BE2C (cell line): Measurements from ENCODE around the gene CSF1.

Experiments
- DNase-seq: peaks from one replicate; pipeline ENCODE4 v3.0.0-alpha.2; 2020
- H3K27me3 ChIP-seq: fragments of 250-450 bp; sonication (Bioruptor Pico); 2 replicates; pipeline ENCODE4 v1.5.1; 2020; ENCODE audit warnings: mild to moderate bottlenecking
- H3K36me3 ChIP-seq: fragments of 250-450 bp; sonication (Bioruptor Pico); 2 replicates; pipeline ENCODE4 v1.5.1; 2020; ENCODE audit warnings: mild to moderate bottlenecking
- H3K4me1 ChIP-seq: fragments of 250-450 bp; sonication (Bioruptor Pico); 2 replicates; pipeline ENCODE4 v1.5.1; 2020
- H3K4me3 ChIP-seq: 2 replicates; pipeline ENCODE4 v1.5.1; 2011; ENCODE audit warnings: low read depth, low read length
- H3K9me3 ChIP-seq: fragments of 250-450 bp; sonication (Bioruptor Pico); 2 replicates; pipeline ENCODE4 v1.5.1; 2020
- TF ChIP-seq, protein P1 (sequence below): IDR thresholded peaks from 2 replicates; pipeline ENCODE4 v1.5.1; 2012; ENCODE audit warnings: mild to moderate bottlenecking, low read depth, low read length

The CSF1 gene

DNA sequence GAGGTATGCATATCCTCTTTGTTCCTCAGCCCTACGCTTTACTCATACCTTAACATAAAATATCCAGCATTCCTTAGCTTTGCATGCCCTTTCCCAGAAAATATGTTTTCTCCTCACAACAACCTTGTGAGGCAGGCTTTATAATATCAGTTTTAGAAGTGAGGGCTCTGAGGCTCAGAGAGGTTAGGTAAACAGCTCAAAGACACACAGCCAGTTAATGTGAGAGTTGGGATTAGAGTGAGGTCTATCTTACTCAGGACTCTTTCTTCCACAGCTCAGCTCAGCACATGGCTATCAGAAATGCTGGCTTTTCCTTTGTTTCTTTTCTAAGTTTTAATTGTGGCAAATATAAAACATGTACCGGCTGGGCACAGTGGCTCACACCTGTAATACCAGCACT lies 27.9 kb downstream of the CSF1 start:
- Histone ChIP-seq H3K4me3 (no peak overlapping the region), H3K4me1 (no peaks in the 10 kb centered on the region), H3K27me3 (no peaks in the 10 kb centered on the region), H3K36me3 (no peaks in the 10 kb centered on the region), H3K9me3 (no peaks in the 10 kb centered on the region)
- TF ChIP-seq, protein P1, sequence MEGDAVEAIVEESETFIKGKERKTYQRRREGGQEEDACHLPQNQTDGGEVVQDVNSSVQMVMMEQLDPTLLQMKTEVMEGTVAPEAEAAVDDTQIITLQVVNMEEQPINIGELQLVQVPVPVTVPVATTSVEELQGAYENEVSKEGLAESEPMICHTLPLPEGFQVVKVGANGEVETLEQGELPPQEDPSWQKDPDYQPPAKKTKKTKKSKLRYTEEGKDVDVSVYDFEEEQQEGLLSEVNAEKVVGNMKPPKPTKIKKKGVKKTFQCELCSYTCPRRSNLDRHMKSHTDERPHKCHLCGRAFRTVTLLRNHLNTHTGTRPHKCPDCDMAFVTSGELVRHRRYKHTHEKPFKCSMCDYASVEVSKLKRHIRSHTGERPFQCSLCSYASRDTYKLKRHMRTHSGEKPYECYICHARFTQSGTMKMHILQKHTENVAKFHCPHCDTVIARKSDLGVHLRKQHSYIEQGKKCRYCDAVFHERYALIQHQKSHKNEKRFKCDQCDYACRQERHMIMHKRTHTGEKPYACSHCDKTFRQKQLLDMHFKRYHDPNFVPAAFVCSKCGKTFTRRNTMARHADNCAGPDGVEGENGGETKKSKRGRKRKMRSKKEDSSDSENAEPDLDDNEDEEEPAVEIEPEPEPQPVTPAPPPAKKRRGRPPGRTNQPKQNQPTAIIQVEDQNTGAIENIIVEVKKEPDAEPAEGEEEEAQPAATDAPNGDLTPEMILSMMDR = no peak
- no peak for DNase-seq

DNA sequence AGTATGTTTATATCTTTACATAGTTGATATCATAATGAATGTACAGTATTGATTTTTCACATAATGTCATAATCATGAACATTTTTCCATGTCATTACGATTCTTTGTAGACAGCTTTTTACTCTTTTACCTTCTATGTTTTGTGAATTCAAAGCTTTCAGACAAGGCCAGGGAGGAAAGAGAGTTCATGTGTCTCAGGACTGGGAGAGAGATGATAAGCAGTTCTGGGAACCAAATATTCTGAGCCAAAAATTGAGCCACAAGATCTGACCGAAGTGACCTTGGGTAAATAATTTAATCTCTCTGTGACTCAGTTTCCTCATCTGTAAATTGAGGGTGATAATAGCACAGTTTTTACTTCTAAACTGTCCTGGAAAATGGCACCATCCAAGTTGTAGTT lies 31.8 kb downstream of the CSF1 start:
- H3K4me1 ChIP-seq = no peaks in the 10 kb centered on the region
- no peak for DNase-seq
- H3K9me3 ChIP-seq = no peaks in the 10 kb centered on the region
- no peaks in the 10 kb centered on the region for H3K27me3 ChIP-seq
- TF ChIP-seq, protein P1 = no peak
- no peaks in the 10 kb centered on the region for H3K36me3 ChIP-seq
- no peak overlapping the region for H3K4me3 ChIP-seq

DNA sequence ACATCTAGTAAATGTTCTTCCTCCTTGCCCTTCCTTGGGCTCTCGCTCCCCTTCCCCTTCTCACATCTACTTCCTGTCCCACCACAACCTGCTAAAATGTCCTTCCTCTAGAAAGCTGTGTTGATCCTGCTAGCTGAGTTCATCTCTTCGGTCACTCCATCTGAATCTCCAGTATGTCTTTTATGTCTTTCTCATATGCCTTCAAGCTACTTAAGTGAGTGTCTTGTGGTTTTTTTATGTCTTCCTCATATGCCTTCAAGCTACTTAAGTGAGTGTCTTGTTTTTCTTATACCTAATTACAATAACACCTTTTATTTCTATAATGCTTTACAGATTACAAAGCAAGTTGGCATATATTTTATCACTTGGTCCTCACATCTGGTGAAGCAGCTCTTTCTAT lies 33.9 kb downstream of the CSF1 start:
- Histone ChIP-seq H3K27me3 (no peaks in the 10 kb centered on the region), H3K4me1 (no peaks in the 10 kb centered on the region), H3K36me3 (no peaks in the 10 kb centered on the region), H3K4me3 (no peak overlapping the region), H3K9me3 (no peaks in the 10 kb centered on the region)
- TF ChIP-seq, protein P1 = no peak
- no peak for DNase-seq

DNA sequence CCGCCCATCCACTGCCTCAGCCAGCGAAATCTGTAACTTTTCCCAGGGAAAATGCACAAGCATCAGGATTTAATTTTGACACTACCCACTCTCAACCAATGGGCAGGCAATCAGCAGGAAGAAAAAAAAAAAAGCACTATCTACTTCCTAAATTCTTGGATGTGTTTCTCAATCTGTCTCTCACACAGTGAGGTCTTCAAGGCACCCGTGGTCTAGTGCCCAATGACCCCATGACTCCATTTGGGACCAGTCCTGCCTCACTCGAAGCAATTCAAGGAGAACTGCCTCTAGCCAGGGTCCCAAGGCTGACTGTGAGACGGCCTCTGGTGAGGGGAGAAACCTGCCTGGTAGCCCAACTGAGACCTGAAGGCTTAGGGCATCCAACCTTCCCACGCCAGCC lies 35.9 kb downstream of the CSF1 start:
- no peaks in the 10 kb centered on the region for H3K9me3 ChIP-seq
- TF ChIP-seq, protein P1 = no peak
- no peaks in the 10 kb centered on the region for H3K36me3 ChIP-seq
- no peak for DNase-seq
- no peak overlapping the region for H3K4me3 ChIP-seq
- no peaks in the 10 kb centered on the region for H3K4me1 ChIP-seq
- no peaks in the 10 kb centered on the region for H3K27me3 ChIP-seq

DNA sequence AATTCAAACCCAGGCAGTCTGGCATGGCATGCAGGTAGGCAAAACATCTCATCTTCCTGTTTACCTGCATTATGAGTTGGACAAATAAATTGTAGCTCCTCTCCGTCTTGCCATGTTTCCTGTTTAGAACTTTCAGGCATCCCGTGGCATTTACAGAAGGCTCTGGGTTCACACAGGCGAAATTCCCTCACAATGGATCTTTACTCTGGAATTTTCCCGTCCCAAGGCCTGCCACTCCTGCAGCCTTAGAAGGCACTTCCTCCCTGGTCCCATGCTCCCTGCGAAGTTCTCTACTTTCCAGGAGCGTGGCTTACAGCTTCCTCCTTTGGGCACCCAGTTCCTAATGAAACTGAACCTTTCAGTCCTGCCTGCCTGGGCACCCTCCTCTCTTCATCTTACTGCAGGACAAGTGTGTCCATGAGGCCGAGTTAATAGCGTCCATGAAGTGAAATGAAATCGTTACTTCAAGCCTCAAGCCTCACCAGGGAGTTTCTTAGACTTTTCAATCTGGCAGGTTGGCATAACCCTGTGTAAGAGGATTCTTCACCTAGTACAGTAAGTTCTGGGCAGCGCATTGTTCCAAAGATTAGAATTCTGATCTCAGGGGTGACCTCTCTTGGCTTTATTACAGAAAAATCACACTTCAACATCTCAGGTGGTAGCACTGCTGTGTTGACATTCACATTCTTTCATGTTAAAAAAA lies 37.1 kb downstream of the CSF1 start:
- no peaks in the 10 kb centered on the region for H3K4me1 ChIP-seq
- no peaks in the 10 kb centered on the region for H3K9me3 ChIP-seq
- H3K4me3 ChIP-seq = no peak overlapping the region
- TF ChIP-seq, protein P1 = no peak
- H3K27me3 ChIP-seq = no peaks in the 10 kb centered on the region
- H3K36me3 ChIP-seq = no peaks in the 10 kb centered on the region
- no peak for DNase-seq

DNA sequence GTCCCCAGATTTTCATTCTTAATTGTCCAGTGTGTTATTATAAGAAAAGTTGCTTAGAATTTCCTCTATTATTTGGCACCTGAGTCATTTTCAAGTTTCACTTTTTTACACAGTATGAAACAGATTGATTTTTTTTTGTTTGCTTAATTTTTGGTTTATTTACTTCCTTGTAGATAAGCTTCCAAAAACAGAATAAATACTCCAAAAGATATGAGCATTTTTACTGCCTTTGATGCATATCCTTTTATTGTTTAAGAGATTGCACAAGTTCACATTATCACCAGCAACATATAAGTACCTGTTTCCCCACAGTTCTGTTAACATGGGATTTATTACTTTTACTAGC lies 37.6 kb downstream of the CSF1 start:
- TF ChIP-seq, protein P1 = no peak
- DNase-seq = no peak
- H3K27me3 ChIP-seq = no peaks in the 10 kb centered on the region

More for the DNA sequence above, 37.6 kb downstream of the CSF1 start:
- Histone ChIP-seq H3K4me1 (no peaks in the 10 kb centered on the region), H3K36me3 (no peaks in the 10 kb centered on the region), H3K4me3 (no peak overlapping the region), H3K9me3 (no peaks in the 10 kb centered on the region)
